Activated CD8-positive, alpha-beta memory T cell treated with anti-CD3 and anti-CD28 coated beads for 4 hours (primary cell): ENCODE results near the gene IL17D.
"Not testable (repeated sequence)": the region's sequence is repeated elsewhere in the genome, so short reads cannot be mapped to it uniquely, and the experiment has no call there.

ENCODE experiments used
- DNase-seq, 2 donors: peaks; one replicate each; pipeline ENCODE4 v3.0.0-alpha.2; 2020; ENCODE audit warnings: low read depth in 2 of 2

The IL17D gene

GRCh38 chr13:20718958-20719566 lies 15.6 kb downstream of the IL17D start:
- no peak for DNase-seq

- DNase-seq: no peak
Measured at GRCh38 chr13:20719783-20720182, 16.3 kb downstream of the IL17D start.

- DNase-seq: no peak
Measured at GRCh38 chr13:20720499-20720898, 17.0 kb downstream of the IL17D start.

- DNase-seq: no peak
Measured at GRCh38 chr13:20721058-20721453, 17.6 kb downstream of the IL17D start.

GRCh38 chr13:20721454-20722357 lies 18.2 kb downstream of the IL17D start:
- DNase-seq: no peak

GRCh38 chr13:20727856-20728255 lies 24.4 kb downstream of the IL17D start:
- DNase-seq: no peak

- DNase-seq: no peak
Measured at GRCh38 chr13:20728579-20729311, 25.2 kb downstream of the IL17D start.

GRCh38 chr13:20729633-20730585 lies 26.4 kb downstream of the IL17D start:
- DNase-seq: no peak

GRCh38 chr13:20738616-20739015 lies 35.1 kb downstream of the IL17D start:
- no peak for DNase-seq

GRCh38 chr13:20740021-20740420 lies 36.5 kb downstream of the IL17D start:
- DNase-seq: no peak

- DNase-seq: not testable (repeated sequence)
Measured at GRCh38 chr13:20743830-20744404, 40.4 kb downstream of the IL17D start.

- DNase-seq: no peak
Measured at GRCh38 chr13:20749377-20749776, 45.9 kb downstream of the IL17D start.

GRCh38 chr13:20754009-20754408 lies 50.5 kb downstream of the IL17D start:
- DNase-seq: no peak

GRCh38 chr13:20760872-20761271 lies 57.4 kb downstream of the IL17D start:
- no peak for DNase-seq

GRCh38 chr13:20767309-20767943 lies 63.9 kb downstream of the IL17D start:
- no peak for DNase-seq

- DNase-seq: no peak
Measured at GRCh38 chr13:20769091-20769490, 65.6 kb downstream of the IL17D start.

GRCh38 chr13:20769834-20770233 lies 66.3 kb downstream of the IL17D start:
- DNase-seq: no peak
